HepG2 (cell line): ENCODE data around the gene ZNF384. TPM values are rescaled to one million over a fixed set of nuclear protein-coding genes. Genes with fewer than 3 reads are reported as not detected.
A peak's percentile ranks its signal among the peaks of the same experiment; 100 is the strongest.

Source experiments
- DNMT1 ChIP-seq: sonication (generic); formaldehyde crosslinking; IDR thresholded peaks from 2 replicates; pipeline ENCODE4 v1.5.1; 2020; ENCODE audit warnings: mild to moderate bottlenecking, missing genetic modification reagents
- HMG20A ChIP-seq: IDR thresholded peaks from 2 replicates; pipeline ENCODE4 v1.6.1; 2016; ENCODE audit warnings: borderline replicate concordance
- HOXA9 ChIP-seq: sonication (generic); formaldehyde crosslinking; IDR thresholded peaks from 2 replicates; pipeline ENCODE4 v1.8.1; 2022; ENCODE audit warnings: missing genetic modification reagents, mild to moderate bottlenecking, moderate library complexity, borderline replicate concordance
- IRX3 ChIP-seq: sonication (generic); formaldehyde crosslinking; IDR thresholded peaks from 2 replicates; pipeline ENCODE4 v1.8.1; 2023; ENCODE audit warnings: mild to moderate bottlenecking, low read depth, missing genetic modification reagents, borderline replicate concordance
- KAT8 ChIP-seq: IDR thresholded peaks from 2 replicates; pipeline ENCODE4 v1.6.1; 2016; ENCODE audit warnings: missing genetic modification reagents, missing compliant biosample characterization
- KLF9 ChIP-seq: IDR thresholded peaks from 2 replicates; pipeline ENCODE4 v1.6.1; 2016; ENCODE audit warnings: low read depth
- MTF1 ChIP-seq: sonication (generic); formaldehyde crosslinking; IDR thresholded peaks from 2 replicates; pipeline ENCODE4 v1.5.0; 2020; ENCODE audit warnings: missing genetic modification reagents
- NR2F1 ChIP-seq, 2 experiments: fragments of 450-650 bp in 1 of 2; formaldehyde crosslinking in 1 of 2; IDR thresholded peaks; 2 replicates each; pipeline versions ENCODE4 v1.5.0 to v1.6.1; 2016 to 2020; ENCODE audit warnings: mild to moderate bottlenecking in 1 of 2, missing compliant biosample characterization in 1 of 2, missing genetic modification reagents in 1 of 2, moderate library complexity in 1 of 2
- PAWR ChIP-seq: sonication (generic); formaldehyde crosslinking; IDR thresholded peaks from 2 replicates; pipeline ENCODE4 v1.4.0; 2020; ENCODE audit warnings: missing genetic modification reagents, mild to moderate bottlenecking, borderline replicate concordance
- PHB2 ChIP-seq: fragments of 450-650 bp; IDR thresholded peaks from 2 replicates; pipeline ENCODE4 v1.6.1; 2018; ENCODE audit not compliant: partially characterized antibody
- PHF20 ChIP-seq: sonication (generic); formaldehyde crosslinking; IDR thresholded peaks from 2 replicates; pipeline ENCODE4 v1.5.0; 2020; ENCODE audit warnings: mild to moderate bottlenecking, missing genetic modification reagents
- POLR2A ChIP-seq, 2 experiments: IDR thresholded peaks; 2 replicates each; pipeline ENCODE4 v1.6.1; 2011; ENCODE audit warnings: low read depth in 2 of 2, low read length in 2 of 2, mild to moderate bottlenecking in 1 of 2, moderate library complexity in 1 of 2; ENCODE audit not compliant: insufficient read depth in 1 of 2
- RARA ChIP-seq: IDR thresholded peaks from 2 replicates; pipeline ENCODE4 v1.6.1; 2016; ENCODE audit warnings: missing genetic modification reagents, missing compliant biosample characterization
- SKI ChIP-seq: fragments of 450-650 bp; IDR thresholded peaks from one replicate; pipeline ENCODE4 v1.6.1; 2018; ENCODE audit warnings: mild to moderate bottlenecking; ENCODE audit not compliant: partially characterized antibody
- SOX5 ChIP-seq: IDR thresholded peaks from 2 replicates; pipeline ENCODE4 v1.6.1; 2016; ENCODE audit warnings: borderline replicate concordance
- TEAD3 ChIP-seq: optimal IDR thresholded peaks from 2 replicates; pipeline ENCODE3; 2016; ENCODE audit warnings: borderline replicate concordance
- YEATS4 ChIP-seq: sonication (generic); formaldehyde crosslinking; IDR thresholded peaks from 2 replicates; pipeline ENCODE4 v1.4.0; 2020; ENCODE audit warnings: missing genetic modification reagents, borderline replicate concordance
- ZBTB44 ChIP-seq: sonication (generic); formaldehyde crosslinking; IDR thresholded peaks from 2 replicates; pipeline ENCODE4 v1.4.0; 2020; ENCODE audit warnings: missing genetic modification reagents
- ZFP62 ChIP-seq: sonication (generic); formaldehyde crosslinking; IDR thresholded peaks from 2 replicates; pipeline ENCODE4 v1.4.0; 2020; ENCODE audit warnings: missing genetic modification reagents
- ZFY ChIP-seq: sonication (generic); formaldehyde crosslinking; IDR thresholded peaks from 2 replicates; pipeline ENCODE4 v1.4.0; 2020; ENCODE audit warnings: missing genetic modification reagents
- ZNF256 ChIP-seq: sonication (generic); formaldehyde crosslinking; conservative IDR thresholded peaks from 2 replicates; pipeline ENCODE4 v1.4.0; 2020; ENCODE audit warnings: missing genetic modification reagents
- ZNF274 ChIP-seq: sonication (generic); formaldehyde crosslinking; IDR thresholded peaks from 2 replicates; pipeline ENCODE4 v1.5.1; 2020; ENCODE audit warnings: mild to moderate bottlenecking, missing genetic modification reagents
- ZNF451 ChIP-seq: sonication (generic); formaldehyde crosslinking; IDR thresholded peaks from 2 replicates; pipeline ENCODE4 v1.5.0; 2020; ENCODE audit warnings: mild to moderate bottlenecking, missing genetic modification reagents
- ZNF562 ChIP-seq: sonication (generic); formaldehyde crosslinking; IDR thresholded peaks from 2 replicates; pipeline ENCODE4 v1.8.0; 2022; ENCODE audit warnings: missing genetic modification reagents, borderline replicate concordance
- ZNF577 ChIP-seq: sonication (generic); formaldehyde crosslinking; IDR thresholded peaks from 2 replicates; pipeline ENCODE4 v1.4.0; 2020; ENCODE audit warnings: mild to moderate bottlenecking, low read depth, missing genetic modification reagents, borderline replicate concordance
- ZNF83 ChIP-seq: sonication (generic); formaldehyde crosslinking; IDR thresholded peaks from 2 replicates; pipeline ENCODE4 v1.4.0; 2020; ENCODE audit warnings: missing genetic modification reagents, mild to moderate bottlenecking, borderline replicate concordance
- ZSCAN22 ChIP-seq: sonication (generic); formaldehyde crosslinking; IDR thresholded peaks from 2 replicates; pipeline ENCODE4 v1.4.0; 2020; ENCODE audit warnings: mild to moderate bottlenecking, missing genetic modification reagents
- polyA plus RNA-seq, 8 experiments: library from polyadenylated mRNA; depleted of rRNA in 3 of 8; stranded (reverse) in 7 of 8; unstranded in 1 of 8; fragments of >200 nt; fragmentation: Illumina TruSeq in 4 of 8; extraction: Trizol in 4 of 8; gene quantifications; 2 replicates each; pipeline versions ENCODE4 v1.2.1 to v1.2.3, GENCODE V29; 2011 to 2016; ENCODE audit warnings: low read depth in 4 of 8, missing spikeins in 1 of 8, mixed read lengths in 1 of 8; ENCODE audit not compliant: insufficient read depth in 1 of 8
- total RNA-seq, 5 experiments: library from RNA; depleted of rRNA; stranded (reverse); fragments of >200 nt; fragmentation: Illumina TruSeq; extraction: Trizol; gene quantifications; 2 replicates each; pipeline ENCODE4 v1.2.3, GENCODE V29; 2016; ENCODE audit warnings: low read depth in 1 of 5
- TF ChIP-seq, protein P1 (sequence below): sonication (generic); formaldehyde crosslinking; IDR thresholded peaks from 2 replicates; pipeline ENCODE4 v1.8.1; 2023; ENCODE audit warnings: mild to moderate bottlenecking, moderate library complexity, missing genetic modification reagents
- TF ChIP-seq, protein P2 (sequence below): sonication (generic); formaldehyde crosslinking; IDR thresholded peaks from 2 replicates; pipeline ENCODE4 v1.4.0; 2020; ENCODE audit warnings: missing genetic modification reagents
- TF ChIP-seq, protein P3 (sequence below): fragments of 450-650 bp; IDR thresholded peaks from 2 replicates; pipeline ENCODE4 v1.6.1; 2017; ENCODE audit warnings: mild to moderate bottlenecking

The ZNF384 gene
- total and polyA plus RNA-seq, 2 of the 13 experiments (the other 11 are each of a cell fraction or from before 2014, with no cell fraction given): 23.6 to 55.3 TPM

DNA sequence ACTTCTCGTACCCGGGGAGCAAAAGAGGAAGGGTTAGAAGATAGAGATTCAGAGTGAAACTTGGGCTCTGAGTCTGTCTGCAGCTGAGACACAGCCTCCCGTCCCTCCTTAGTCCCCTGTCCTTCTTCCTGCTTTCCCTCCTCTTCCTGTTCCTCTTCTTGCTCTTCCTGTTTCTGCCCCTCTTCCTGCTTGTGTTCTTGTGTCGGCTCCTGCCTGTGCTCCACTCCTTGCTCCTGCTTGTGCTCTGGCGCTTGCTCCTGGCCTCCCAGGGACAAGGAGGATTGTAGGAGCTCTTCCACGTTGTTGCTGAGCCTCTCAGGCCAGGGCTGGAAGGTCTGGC is 44.9 kb downstream of the ZNF384 start (continued):
- TF ChIP-seq ZFY (0 out of 2 replicates have a peak, but pooled peaks have one; percentile 12), PHF20 (CRISPR knock-in tag) (peak; percentile 74; the same call in 1 of the 2 replicates), HMG20A (no peak), PHB2 (no peak), DNMT1 (no peak), KLF9 (CRISPR knock-in tag) (no peak), ZNF577 (CRISPR knock-in tag) (no peak), ZNF562 (no peak), IRX3 (CRISPR knock-in tag) (no peak), ZNF451 (no peak), SOX5 (no peak), MTF1 (no peak), ZSCAN22 (CRISPR knock-in tag) (no peak), HOXA9 (CRISPR knock-in tag) (no peak), ZFP62 (CRISPR knock-in tag) (no peak), NR2F1 (CRISPR knock-in tag; IDR thresholded peaks at IDR 0.05) (no peak), TEAD3 (CRISPR knock-in tag) (no peak), RARA (CRISPR knock-in tag) (no peak), ZNF256 (CRISPR knock-in tag) (no peak), ZNF274 (CRISPR knock-in tag) (peak; percentile 86; the same call in 1 of the 2 replicates), KAT8 (peak; percentile 77), ZBTB44 (CRISPR knock-in tag) (no peak), PAWR (no peak), ZNF83 (no peak), POLR2A (IDR thresholded peaks at IDR 0.05; ENCODE audit: insufficient read depth in 1 of 2, low read depth in 2 of 2, low read length in 2 of 2) (peak in 1 of 2 experiments; percentile 64; a peak in 2 of 4 replicates), YEATS4 (no peak), SKI (no peak)
- TF ChIP-seq, protein P1, sequence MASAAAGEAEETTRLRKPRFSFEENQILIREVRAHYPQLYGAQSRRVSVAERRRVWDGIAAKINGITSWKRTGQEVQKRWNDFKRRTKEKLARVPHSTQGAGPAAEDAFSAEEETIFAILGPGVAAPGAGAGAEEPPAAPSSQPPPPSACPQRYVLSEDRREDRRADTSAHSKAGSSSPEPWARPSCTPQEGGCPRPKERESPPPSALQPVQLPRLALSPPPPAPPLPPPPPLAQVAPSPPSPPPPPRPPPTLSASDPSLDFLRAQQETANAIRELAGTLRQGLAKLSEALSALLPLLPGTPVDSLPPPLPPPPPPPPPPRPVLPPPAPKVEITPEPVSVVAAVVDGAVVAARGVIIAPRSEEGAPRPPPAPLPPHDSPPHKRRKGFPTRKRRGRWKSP (CRISPR knock-in tag): no peak
- TF ChIP-seq, protein P2, sequence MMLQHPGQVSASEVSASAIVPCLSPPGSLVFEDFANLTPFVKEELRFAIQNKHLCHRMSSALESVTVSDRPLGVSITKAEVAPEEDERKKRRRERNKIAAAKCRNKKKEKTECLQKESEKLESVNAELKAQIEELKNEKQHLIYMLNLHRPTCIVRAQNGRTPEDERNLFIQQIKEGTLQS (CRISPR knock-in tag): no peak
- TF ChIP-seq, protein P3, sequence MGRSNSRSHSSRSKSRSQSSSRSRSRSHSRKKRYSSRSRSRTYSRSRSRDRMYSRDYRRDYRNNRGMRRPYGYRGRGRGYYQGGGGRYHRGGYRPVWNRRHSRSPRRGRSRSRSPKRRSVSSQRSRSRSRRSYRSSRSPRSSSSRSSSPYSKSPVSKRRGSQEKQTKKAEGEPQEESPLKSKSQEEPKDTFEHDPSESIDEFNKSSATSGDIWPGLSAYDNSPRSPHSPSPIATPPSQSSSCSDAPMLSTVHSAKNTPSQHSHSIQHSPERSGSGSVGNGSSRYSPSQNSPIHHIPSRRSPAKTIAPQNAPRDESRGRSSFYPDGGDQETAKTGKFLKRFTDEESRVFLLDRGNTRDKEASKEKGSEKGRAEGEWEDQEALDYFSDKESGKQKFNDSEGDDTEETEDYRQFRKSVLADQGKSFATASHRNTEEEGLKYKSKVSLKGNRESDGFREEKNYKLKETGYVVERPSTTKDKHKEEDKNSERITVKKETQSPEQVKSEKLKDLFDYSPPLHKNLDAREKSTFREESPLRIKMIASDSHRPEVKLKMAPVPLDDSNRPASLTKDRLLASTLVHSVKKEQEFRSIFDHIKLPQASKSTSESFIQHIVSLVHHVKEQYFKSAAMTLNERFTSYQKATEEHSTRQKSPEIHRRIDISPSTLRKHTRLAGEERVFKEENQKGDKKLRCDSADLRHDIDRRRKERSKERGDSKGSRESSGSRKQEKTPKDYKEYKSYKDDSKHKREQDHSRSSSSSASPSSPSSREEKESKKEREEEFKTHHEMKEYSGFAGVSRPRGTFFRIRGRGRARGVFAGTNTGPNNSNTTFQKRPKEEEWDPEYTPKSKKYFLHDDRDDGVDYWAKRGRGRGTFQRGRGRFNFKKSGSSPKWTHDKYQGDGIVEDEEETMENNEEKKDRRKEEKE: no peak
